ENCODE results near the gene FBXO21. TPM values are rescaled to one million over a fixed set of nuclear protein-coding genes. Genes with fewer than 3 reads are reported as not detected.

Gene FBXO21
- total RNA-seq, 1 experiment from 2014 or later = 230 TPM

GRCh38 chr12:117118838-117119591 lies 71.3 kb downstream of the FBXO21 start:
- H3K36me3 ChIP-seq (ENCODE audit: low read depth, low read length) = no peaks in the 10 kb centered on the region
- ChIA-PET POLR2A (ENCODE audit: unreplicated experiment) (interaction anchor here (0.6 kb wide), 1 partner anchor 428 kb away, joined by 22 read pairs; no protein-coding TSS in a partner anchor), CTCF (no interaction called here)
- intact Hi-C loops (cut with micrococcal nuclease) = loop anchor here (1.0 kb wide), 2 partner anchors 94 to 416 kb away; no protein-coding TSS in a partner anchor
- no peak for TF ChIP-seq EZH2phosphoT487 (IDR thresholded peaks at IDR 0.05; ENCODE audit: borderline replicate concordance, low read length)
- TF ChIP-seq EZH2 (IDR thresholded peaks at IDR 0.05; ENCODE audit: low read length, unreplicated experiment) = no peak
- no peak for TF ChIP-seq CTCF (conservative IDR thresholded peaks at IDR 0.05; ENCODE audit: low read depth, low read length)
- H3K4me1 ChIP-seq (ENCODE audit: insufficient read depth, low read length) = no peaks in the 10 kb centered on the region
- H3K9me2 ChIP-seq (replicated peaks; ENCODE audit: low read length) = no peaks in the 10 kb centered on the region
- no peak overlapping the region for H3K9ac ChIP-seq (ENCODE audit: low read length)
- no peaks in the 10 kb centered on the region for H3K9me3 ChIP-seq (ENCODE audit: low read length)
- no peak overlapping the region for H2AFZ ChIP-seq (ENCODE audit: low read length)
- H3K4me2 ChIP-seq (ENCODE audit: low read length) = no peak overlapping the region
- H3F3A ChIP-seq (ENCODE audit: low read length, unreplicated experiment) = no peaks in the 10 kb centered on the region
- DNase-seq = no peak
- H3K27me3 ChIP-seq (ENCODE audit: low read length) = no peaks in the 10 kb centered on the region
- no peak overlapping the region for H3K4me3 ChIP-seq (ENCODE audit: low read length)
- ATAC-seq = no peak
- no peaks in the 10 kb centered on the region for H4K20me1 ChIP-seq (ENCODE audit: low read length)
- no peak overlapping the region for H3K27ac ChIP-seq (ENCODE audit: low read length)
- no TSS peak for BruUV-seq (replicated peaks)
- no peaks in the 10 kb centered on the region for H3K79me2 ChIP-seq (ENCODE audit: low read length)

- ChIA-PET POLR2A (ENCODE audit: unreplicated experiment) (no interaction called here), CTCF (no interaction called here)
- BruUV-seq (replicated peaks) = no TSS peak
- no peaks in the 10 kb centered on the region for H3F3A ChIP-seq (ENCODE audit: low read length, unreplicated experiment)
- H3K4me3 ChIP-seq (ENCODE audit: low read length) = no peak overlapping the region
- H2AFZ ChIP-seq (ENCODE audit: low read length) = no peak overlapping the region
- no peak overlapping the region for H3K27ac ChIP-seq (ENCODE audit: low read length)
- no peaks in the 10 kb centered on the region for H3K9me2 ChIP-seq (replicated peaks; ENCODE audit: low read length)
- no peak overlapping the region for H3K9ac ChIP-seq (ENCODE audit: low read length)
- no peaks in the 10 kb centered on the region for H3K27me3 ChIP-seq (ENCODE audit: low read length)
- no peaks in the 10 kb centered on the region for H3K79me2 ChIP-seq (ENCODE audit: low read length)
- no peak for ATAC-seq
- H3K36me3 ChIP-seq (ENCODE audit: low read depth, low read length) = no peaks in the 10 kb centered on the region
- H3K4me2 ChIP-seq (ENCODE audit: low read length) = no peak overlapping the region
- no peaks in the 10 kb centered on the region for H4K20me1 ChIP-seq (ENCODE audit: low read length)
- no peaks in the 10 kb centered on the region for H3K4me1 ChIP-seq (ENCODE audit: insufficient read depth, low read length)
- intact Hi-C loops (cut with micrococcal nuclease) = no loop called here
- H3K9me3 ChIP-seq (ENCODE audit: low read length) = no peaks in the 10 kb centered on the region
- no peak for TF ChIP-seq CTCF (conservative IDR thresholded peaks at IDR 0.05; ENCODE audit: low read depth, low read length)
- TF ChIP-seq EZH2 (IDR thresholded peaks at IDR 0.05; ENCODE audit: low read length, unreplicated experiment) = no peak
- TF ChIP-seq EZH2phosphoT487 (IDR thresholded peaks at IDR 0.05; ENCODE audit: borderline replicate concordance, low read length) = no peak
- DNase-seq = no peak
These were observed 75.5 kb downstream of the FBXO21 start for GRCh38 chr12:117114784-117115183.

GRCh38 chr12:117113231-117113630 lies 77.0 kb downstream of the FBXO21 start:
- Histone ChIP-seq H2AFZ (ENCODE audit: low read length) (no peak overlapping the region), H3K4me3 (ENCODE audit: low read length) (no peak overlapping the region), H3K4me1 (ENCODE audit: insufficient read depth, low read length) (no peaks in the 10 kb centered on the region), H3F3A (ENCODE audit: low read length, unreplicated experiment) (no peaks in the 10 kb centered on the region), H3K4me2 (ENCODE audit: low read length) (no peak overlapping the region), H3K79me2 (ENCODE audit: low read length) (no peaks in the 10 kb centered on the region), H3K9me2 (replicated peaks; ENCODE audit: low read length) (no peaks in the 10 kb centered on the region), H3K27ac (ENCODE audit: low read length) (no peak overlapping the region), H3K27me3 (ENCODE audit: low read length) (no peaks in the 10 kb centered on the region), H3K9me3 (ENCODE audit: low read length) (no peaks in the 10 kb centered on the region), H4K20me1 (ENCODE audit: low read length) (no peaks in the 10 kb centered on the region), H3K36me3 (ENCODE audit: low read depth, low read length) (no peaks in the 10 kb centered on the region), H3K9ac (ENCODE audit: low read length) (no peak overlapping the region)
- POLR2A ChIA-PET (ENCODE audit: unreplicated experiment) = no interaction called here
- no peak for ATAC-seq
- BruUV-seq (replicated peaks) = no TSS peak
- no peak for DNase-seq
- TF ChIP-seq EZH2phosphoT487 (IDR thresholded peaks at IDR 0.05; ENCODE audit: borderline replicate concordance, low read length) (no peak), CTCF (conservative IDR thresholded peaks at IDR 0.05; ENCODE audit: low read depth, low read length) (no peak), EZH2 (IDR thresholded peaks at IDR 0.05; ENCODE audit: low read length, unreplicated experiment) (no peak)
- CTCF ChIA-PET = no interaction called here
- intact Hi-C loops (cut with micrococcal nuclease) = no loop called here
